Hematopoietic multipotent progenitor cell (in vitro differentiated cells): Measurements from ENCODE around the gene INO80D. TPM values are rescaled to one million over a fixed set of nuclear protein-coding genes. Genes with fewer than 3 reads are reported as not detected.
"Not testable (repeated sequence)": the region's sequence is repeated elsewhere in the genome, so short reads cannot be mapped to it uniquely, and the experiment has no call there.

Experiments used
- DNase-seq, 3 donors: peaks; one replicate each; pipeline ENCODE4 v3.0.0-alpha.2; 2011 to 2015; ENCODE audit warnings: low read depth in 2 of 3, low spot score in 2 of 3
- total RNA-seq: library from RNA; depleted of rRNA; stranded (reverse); fragments of >200 nt; gene quantifications from one replicate; pipeline ENCODE4 v1.2.3, GENCODE V29; 2012

Gene INO80D, protein sequence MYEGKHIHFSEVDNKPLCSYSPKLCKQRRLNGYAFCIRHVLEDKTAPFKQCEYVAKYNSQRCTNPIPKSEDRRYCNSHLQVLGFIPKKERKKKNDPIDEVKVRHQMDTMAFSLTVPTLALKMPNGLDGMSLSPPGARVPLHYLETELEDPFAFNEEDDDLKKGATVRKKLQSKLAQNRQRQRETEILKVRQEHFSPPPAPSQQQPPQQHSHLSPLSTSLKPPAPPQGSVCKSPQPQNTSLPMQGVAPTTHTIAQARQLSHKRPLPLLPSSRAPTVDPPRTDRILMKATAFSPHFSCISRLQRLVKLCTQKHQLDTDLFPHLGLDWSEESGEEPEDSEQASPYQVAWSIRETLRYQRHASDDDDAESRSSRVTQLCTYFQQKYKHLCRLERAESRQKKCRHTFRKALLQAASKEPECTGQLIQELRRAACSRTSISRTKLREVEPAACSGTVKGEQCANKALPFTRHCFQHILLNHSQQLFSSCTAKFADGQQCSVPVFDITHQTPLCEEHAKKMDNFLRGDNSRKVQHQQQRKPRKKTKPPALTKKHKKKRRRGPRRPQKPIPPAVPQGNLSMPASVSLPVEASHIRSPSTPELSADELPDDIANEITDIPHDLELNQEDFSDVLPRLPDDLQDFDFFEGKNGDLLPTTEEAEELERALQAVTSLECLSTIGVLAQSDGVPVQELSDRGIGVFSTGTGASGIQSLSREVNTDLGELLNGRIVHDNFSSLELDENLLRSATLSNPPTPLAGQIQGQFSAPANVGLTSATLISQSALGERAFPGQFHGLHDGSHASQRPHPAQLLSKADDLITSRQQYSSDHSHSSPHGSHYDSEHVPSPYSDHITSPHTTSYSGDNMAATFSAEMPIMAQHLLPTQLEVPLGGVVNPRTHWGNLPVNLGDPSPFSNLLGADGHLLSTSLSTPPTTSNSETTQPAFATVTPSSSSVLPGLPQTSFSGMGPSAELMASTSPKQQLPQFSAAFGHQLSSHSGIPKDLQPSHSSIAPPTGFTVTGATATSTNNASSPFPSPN
- 18.3 TPM for total RNA-seq

DNA sequence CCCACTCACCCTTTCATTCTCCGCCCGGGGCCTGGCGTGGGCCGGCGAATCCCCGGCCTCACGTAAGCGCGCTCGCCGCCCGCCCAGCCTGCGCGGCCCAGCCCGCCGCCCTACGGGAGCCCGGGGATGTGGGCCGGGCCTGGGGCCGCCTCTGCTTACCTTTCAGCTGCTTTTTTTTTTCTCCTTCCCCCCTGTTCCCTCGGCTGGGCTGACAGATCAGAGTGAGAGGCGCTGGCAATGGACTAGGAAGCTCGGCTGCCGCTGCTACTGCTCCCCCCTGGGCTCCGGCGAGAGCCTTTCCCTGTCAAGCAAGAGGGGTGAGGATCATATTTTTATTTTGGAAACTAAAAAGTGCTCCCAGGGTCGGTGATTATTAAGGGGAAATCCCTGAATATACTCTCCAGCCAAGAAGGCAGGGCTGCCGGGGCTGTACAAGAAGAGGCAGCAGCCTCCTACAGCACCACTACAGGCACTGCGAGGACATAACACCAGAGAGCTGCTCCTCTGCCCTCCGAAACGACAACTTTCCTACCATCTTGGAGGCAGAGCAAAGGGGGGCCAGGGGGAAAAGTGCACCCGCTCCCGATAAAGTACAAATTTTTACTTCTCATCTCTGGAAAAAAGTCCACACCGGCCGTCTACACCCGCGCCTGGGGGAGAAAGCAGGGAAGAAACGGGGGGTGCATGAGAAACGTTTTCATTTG is at the start of gene INO80D:
Gene INO80D, minus strand, starts transcription at position 433 of the 704 bp plus-strand sequence. CDS start 23,158 bp downstream, outside the sequence.
- DNase-seq, result peak; percentile 72 to 90 (median 84)

DNA sequence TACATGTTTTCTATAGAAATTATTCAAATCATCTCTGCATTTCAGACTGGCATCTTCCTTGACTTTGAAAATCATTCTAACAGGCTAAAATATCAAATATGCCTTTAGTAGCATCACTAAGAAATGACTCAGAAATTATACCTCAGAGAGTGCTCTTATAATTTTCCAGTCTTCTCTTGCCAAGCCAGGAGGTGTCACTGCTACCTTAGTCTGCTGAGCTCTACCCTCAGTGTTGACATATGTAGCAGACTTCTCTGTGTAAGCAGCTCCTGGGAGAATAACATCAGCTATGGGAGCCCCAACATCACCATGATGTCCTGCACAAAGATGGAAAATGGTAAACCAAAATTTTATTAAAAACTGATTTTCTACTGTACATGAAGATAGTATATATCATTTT is 41.7 kb upstream of the INO80D start:
- DNase-seq, result peak in 2 of 3 donors; percentile 7 to 17

DNA sequence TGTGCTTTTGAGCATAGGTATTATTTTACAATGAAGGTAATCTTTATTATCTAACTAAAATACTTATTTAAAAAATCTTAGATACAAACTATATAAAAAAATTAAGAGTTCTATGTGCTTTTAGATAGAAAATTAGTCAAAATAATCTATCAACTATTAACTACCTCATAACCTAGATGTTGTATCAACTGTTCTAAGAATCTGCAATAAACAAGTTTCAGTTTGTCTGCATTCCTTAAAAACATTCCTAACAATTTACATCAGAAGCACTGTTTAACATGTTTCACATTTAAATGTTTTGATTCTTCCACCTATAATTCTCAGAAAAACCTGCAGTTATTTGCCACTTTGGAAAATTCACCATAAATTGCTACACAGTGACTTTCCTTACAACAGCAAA is 39.9 kb upstream of the INO80D start:
- DNase-seq, result no peak

DNA sequence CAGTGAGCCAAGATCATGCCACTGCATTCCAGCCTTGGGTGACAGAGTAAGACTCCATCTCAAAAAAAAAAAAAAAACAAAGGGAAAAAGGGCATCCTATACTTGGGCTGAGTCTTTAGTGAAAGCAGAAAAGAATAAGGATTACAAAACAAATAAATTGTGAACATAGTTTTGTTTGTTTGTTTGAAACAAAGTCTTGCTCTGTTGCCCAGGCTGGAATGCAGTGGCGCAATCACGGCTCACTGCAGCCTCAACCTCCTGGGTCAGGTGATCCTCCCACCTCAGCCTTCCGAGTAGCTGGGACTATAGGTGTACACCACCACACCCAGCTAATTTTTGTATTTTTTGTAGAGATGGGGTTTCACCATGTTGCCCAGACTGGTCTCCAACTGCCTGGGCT is 36.6 kb upstream of the INO80D start:
- not testable (repeated sequence) for DNase-seq

DNA sequence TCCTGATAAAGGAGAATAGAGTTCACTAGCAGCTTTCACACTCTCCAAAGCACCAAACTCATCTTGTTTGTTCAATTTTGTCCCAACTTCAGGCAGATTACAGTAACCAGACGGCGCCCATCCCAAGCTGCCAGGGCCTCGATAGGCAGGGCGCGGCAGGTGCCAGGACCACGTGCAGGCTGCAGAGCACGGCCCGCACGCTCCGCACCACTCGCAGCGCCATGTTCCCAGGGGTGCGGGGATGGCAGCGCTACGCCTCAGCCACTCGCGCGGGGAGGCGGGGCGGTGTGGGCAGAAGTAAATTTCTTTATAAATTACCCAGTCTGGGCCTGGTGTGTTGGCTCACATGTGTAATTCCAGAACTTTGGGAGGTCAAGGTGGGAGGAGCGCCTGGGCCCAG is 30.3 kb upstream of the INO80D start:
- DNase-seq, result no peak

DNA sequence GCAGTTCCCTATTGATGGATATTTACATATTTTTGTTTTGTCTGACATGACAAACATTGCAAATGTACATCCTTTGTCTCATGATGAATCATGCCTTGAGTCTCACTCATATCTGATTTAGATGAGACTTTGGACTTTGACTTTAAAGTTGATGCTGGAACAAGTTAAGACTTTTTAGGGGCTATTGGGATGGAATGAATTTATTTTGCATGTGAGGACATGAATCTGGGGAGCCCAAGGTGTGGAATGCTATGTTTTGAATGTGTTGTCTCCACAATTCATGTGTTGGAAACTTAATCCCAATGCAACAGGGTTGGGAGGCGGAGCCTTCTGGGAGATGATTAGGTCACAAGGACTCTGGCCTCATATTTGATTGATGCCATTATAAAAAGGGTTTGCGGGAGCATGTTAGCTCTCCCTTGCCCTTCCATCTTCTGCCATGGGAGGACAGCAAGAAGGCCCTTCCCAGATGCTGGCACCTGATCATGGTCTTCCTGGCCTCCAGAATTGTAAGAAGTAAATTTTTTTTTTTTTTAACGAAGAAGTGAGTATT is 29.1 kb upstream of the INO80D start:
- no peak for DNase-seq

DNA sequence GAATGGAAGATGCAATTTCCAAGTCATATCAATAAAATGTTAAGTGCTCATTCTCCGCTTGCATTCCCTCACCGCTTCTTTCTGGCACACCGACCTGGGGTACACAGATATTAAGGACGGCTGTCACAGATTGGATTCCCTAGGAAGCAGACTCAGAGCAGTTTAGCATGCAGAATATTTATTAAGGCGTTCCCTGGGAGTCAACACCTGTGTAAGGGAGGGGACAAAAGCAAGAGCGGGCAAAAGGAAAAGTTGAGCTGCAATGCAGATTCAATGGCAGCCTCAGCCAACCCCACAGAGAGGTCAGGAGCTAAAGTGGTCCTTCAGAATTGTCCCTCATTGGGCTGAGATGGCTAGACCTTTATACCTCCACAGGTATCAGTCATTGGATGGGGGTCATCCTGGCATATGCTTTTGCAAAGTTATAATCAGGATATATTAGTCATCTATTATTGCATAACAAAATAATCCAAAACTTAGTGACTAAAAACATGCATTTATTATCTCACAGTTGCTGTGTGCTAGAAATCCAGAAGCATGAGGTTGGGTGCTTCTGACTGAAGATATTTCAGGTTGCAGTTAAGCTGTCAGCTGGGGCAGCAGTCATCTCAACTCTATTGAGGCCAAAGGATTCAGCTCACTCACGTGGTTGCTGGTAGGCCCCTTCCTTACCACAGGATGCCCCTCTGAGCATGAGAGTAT is 27.0 kb upstream of the INO80D start:
- DNase-seq, result no peak

DNA sequence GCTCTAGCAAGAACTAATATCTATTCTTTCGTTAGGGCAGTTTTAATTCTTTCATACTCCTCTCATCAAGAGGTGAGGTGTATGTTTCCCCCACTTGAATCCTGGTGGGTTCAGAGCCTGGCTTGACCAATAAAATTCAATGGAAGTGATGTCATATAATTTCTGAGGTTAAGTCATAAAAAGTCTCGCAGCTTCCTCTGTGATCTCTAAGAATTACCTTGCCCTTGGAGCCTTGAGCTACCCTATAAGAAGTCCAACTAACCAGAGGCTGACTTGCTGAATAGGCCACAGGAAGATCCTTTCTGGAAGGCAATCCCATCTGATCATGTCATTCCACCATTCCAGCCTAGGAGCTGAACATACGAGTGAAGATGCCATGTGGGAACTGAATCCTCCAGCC is 26.1 kb upstream of the INO80D start:
- DNase-seq, result no peak

DNA sequence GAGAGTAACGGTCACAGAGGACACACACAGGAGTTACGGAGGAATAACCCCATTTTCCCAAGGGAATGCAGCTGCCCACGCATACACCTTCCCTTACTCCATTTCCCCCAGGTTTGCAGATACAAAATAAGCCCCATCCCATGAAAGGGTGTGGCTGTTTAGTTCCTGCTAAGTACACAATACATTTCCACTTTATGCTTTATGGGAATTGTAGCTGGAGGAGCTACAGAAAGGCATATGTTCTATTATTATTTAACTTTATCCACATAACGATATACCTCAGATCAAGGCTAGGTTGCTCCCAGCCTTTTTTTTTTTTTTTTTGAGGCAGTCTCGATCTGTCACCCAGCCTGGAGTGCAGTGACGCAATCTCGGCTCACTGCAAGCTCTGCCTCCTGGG is 22.7 kb upstream of the INO80D start:
- no peak for DNase-seq

DNA sequence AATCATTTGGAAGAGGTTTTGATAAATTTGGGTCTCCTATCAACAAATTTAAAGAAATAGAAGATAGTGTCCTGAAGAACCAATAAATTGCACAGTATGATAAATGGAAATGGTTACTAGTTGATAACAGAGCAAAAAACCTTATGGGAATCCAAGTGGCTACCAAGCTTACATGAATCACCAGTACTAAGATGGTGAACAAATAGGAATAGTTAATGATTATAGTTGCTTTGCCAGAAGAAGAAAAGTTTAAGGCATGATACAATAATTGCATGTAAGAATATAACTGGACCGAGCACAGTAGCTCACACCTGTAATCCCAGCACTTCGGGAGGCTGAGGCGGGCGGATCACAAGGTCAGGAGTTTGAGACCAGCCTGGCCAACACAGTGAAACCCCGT is 19.6 kb upstream of the INO80D start:
- no peak for DNase-seq

DNA sequence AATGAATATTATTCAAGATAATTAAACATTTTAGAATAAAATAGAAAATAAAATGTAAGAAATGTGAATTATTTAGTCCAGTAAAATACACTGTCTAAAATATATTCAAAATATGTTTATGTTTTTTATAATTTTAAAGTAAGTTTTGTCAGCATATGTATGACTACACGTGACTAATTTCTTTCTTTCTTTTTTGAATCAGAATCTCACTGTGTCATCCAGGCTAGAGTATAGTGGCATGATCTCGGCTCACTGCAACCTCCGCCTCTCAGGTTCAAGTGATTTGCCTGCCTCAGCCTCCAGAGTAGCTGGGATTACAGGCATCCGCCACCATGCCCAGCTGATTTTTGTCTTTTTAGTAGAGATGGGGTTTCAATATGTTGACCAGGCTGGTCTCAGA is 19.1 kb upstream of the INO80D start:
- no peak for DNase-seq

DNA sequence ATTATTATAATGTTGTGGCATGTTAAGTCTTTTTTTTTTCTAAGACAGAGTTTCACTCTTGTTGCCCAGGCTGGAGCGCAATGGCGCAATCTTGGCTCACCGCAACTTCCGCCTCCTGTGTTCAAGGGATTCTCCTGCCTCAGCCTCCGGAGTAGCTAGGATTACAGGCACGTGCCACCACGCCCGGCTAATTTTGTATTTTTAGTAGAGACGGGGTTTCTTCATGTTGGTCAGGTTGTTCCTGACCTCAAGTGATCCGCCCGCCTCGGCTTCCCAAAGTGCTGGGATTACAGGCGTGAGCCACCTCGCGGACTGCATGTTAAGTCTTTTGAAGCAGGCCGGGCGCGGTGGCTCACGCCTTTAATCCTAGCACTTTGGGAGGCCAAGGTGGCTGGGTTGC is 12.9 kb upstream of the INO80D start:
- not testable (repeated sequence) for DNase-seq

DNA sequence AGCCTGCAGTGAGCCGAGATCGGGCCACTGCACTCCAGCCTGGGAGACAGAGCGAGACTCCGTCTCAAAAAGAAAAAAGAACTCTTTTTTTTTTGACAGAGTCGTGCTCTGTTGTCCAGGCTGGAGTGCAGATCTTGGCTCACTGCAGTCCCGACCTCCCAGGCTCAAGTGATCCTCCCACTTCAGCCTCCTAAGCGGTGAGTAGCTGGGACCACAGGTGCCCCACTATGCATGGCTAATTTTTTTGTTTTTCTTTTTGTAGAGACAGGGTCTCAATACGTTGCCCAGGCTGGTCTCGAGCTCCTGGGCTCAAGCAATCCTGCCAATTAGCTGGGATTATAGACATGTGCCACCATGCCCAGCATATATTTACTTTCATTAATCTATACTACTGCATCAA is 12.5 kb upstream of the INO80D start:
- DNase-seq, result no peak

DNA sequence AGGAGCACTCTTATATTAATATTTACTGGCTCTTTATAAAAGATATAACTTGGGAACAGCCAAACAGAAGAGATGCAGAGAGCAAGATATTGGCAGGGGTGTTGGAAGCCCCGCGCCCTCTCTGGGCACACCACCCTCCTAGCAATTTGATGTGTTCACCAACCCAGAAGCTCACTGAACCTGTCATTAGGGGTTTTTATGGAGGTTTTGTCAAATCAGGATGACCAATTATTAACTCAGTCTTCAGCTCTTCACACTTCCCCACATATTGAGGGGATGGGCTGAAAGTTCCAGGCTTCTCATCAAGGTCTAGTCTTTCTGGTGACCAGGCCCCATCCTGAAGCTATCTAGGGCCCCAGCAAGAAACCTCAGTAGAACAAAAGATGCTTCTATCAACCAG is 10.9 kb upstream of the INO80D start:
- DNase-seq, result no peak

DNA sequence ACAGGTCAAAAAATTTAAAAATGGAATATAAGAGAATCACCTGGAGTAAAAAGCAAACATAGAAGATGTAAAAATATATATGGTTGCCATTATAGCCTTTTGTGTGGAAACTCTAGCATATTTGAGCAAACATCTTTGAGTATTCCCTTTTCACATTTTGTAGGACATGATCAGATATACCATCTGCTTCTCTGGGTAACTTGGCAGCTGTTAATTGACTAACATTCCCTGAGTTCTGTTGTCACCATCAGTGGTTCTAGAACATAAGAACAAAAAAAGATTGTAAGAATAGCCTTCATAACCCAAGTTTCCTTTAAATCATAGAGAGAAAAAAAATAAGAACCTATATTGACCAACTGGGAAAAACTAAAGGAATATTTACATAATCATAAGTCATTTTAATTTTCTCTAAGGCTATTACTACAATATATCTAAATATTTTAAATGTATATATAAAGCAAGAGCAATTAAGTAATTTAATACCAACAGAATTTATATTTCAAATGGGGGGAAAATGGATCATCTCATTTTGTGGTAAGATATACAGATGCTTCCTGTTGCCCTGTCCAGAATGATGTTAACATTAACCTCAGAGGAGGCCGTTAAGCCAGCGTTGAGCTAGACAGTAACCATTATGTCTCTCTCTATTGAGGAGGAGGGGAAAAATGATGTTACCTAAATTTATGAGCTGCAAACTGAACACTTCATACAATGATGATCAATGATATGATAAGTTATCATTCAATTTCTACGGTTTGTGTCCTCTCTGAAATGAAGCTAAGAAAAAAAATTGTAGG is 9.8 kb upstream of the INO80D start:
- DNase-seq, result peak in 2 of 3 donors; percentile 69 to 88

DNA sequence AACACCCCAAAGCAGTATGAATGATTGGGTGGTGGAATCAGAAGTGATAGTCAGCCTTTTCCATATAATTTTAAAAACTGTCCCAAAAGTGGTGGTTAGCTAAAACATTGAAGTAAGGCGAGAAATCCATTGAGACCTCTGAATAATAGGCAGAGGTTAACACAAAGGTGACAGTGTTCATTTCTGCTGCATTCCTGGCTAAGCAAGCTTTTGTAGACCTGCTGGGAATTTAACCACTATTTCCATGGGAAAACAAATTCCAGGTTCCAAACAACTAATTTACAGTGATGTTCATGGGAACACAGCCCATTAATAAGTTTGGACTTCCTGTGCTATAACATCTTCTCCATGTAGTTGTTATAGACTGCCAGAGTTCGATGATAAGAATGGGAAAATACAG is 6.3 kb upstream of the INO80D start:
- DNase-seq, result no peak

DNA sequence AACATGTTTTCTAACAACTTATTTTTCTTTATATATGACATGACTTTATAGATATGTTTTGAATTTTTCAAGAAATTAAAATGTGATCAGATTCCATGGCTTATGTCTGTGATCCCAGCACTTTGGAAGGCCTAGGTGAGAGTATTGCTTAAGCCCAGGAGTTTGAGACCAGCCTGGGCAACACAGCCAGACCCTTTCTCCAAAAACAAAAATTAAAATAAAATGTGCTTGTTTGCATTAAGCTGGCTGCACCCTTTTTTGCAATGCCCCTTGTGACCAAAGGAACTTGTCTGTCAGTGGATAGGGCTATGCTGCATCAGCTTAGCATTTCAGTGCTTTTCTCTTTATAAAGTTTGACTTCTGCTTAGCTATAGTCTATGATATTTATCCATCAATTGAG is 2.3 kb upstream of the INO80D start:
- DNase-seq, result no peak

DNA sequence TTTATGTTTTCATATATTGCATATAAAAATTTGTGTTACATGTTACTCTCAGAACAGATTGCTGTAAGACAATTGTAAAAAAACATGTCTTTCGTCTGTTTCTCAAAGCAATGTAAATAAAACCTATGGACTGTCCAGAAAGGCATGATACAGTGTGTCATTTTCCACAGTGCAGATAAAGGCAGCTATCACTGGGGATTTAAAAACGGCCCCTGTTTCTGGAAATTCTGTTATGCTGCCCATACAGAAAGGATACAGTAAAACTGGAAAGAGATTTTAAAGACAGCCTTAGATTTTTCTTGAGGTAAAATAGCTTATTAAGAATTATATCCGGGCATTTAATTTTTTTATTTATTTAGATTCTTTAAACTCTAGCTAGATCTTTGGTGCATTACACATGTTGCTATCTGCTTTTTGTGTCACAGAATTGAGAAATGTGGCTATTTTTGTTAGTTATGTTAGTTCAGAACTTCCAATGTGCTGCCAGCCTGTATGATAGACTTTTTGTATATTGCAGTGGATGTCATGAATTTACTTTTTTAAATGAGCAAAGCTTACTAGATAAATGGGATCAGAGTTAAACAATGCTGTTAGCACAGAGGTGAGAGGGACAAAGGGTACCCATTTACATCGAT is 859 bp upstream of the INO80D start:
- DNase-seq, result peak in 1 of 3 donors; percentile 12
